ENCODE results near the gene CCKAR.

CCKAR gene

GRCh38 chr4:26490960-26491284 lies 638 bp upstream of the CCKAR start:
- no peak for DNase-seq

GRCh38 chr4:26489101-26489985 lies 941 bp downstream of the CCKAR start:
- no peak for DNase-seq

GRCh38 chr4:26485684-26486083 lies 4.6 kb downstream of the CCKAR start:
- no peak for DNase-seq

- no peak for DNase-seq
Measured at GRCh38 chr4:26484516-26484915, 5.8 kb downstream of the CCKAR start.

- DNase-seq = no peak
Measured at GRCh38 chr4:26484032-26484515, 6.2 kb downstream of the CCKAR start.

GRCh38 chr4:26482508-26483462 lies 7.5 kb downstream of the CCKAR start:
- DNase-seq = no peak

- DNase-seq = no peak
Measured at GRCh38 chr4:26478330-26478729, 12.0 kb downstream of the CCKAR start.

GRCh38 chr4:26476545-26476944 lies 13.7 kb downstream of the CCKAR start:
- no peak for DNase-seq

- DNase-seq = no peak
Measured at GRCh38 chr4:26475716-26476115, 14.6 kb downstream of the CCKAR start.

- no peak for DNase-seq
Measured at GRCh38 chr4:26474551-26474950, 15.7 kb downstream of the CCKAR start.

GRCh38 chr4:26473893-26474292 lies 16.4 kb downstream of the CCKAR start:
- DNase-seq = no peak

GRCh38 chr4:26471890-26472289 lies 18.4 kb downstream of the CCKAR start:
- DNase-seq = no peak

- DNase-seq = no peak
Measured at GRCh38 chr4:26468977-26469376, 21.3 kb downstream of the CCKAR start.

- DNase-seq = no peak
Measured at GRCh38 chr4:26468283-26468949, 21.9 kb downstream of the CCKAR start.

GRCh38 chr4:26467724-26468123 lies 22.6 kb downstream of the CCKAR start:
- no peak for DNase-seq

GRCh38 chr4:26466578-26467270 lies 23.6 kb downstream of the CCKAR start:
- no peak for DNase-seq

- no peak for DNase-seq
Measured at GRCh38 chr4:26464420-26465095, 25.7 kb downstream of the CCKAR start.

- no peak for DNase-seq
Measured at GRCh38 chr4:26463386-26463785, 26.9 kb downstream of the CCKAR start.

- no peak for DNase-seq
Measured at GRCh38 chr4:26462874-26463273, 27.4 kb downstream of the CCKAR start.

GRCh38 chr4:26459756-26460530 lies 30.3 kb downstream of the CCKAR start:
- no peak for DNase-seq

All from hematopoietic multipotent progenitor cell treated with erythropoietin and hydrocortisone succinate and interleukin-3 and kit ligand, for 8 days (in vitro differentiated cells).